ENCODE data around the gene TMCC2.
A peak's percentile ranks its signal among the peaks of the same experiment; 100 is the strongest.

The TMCC2 gene

GRCh38 chr1:205270271-205270670, 42.5 kb downstream of the TMCC2 start:
- no peak overlapping the region for H3K4me3 ChIP-seq (ENCODE audit: low read depth, low read length)
- no peak for DNase-seq (ENCODE audit: low read depth)
- no peak for TF ChIP-seq MYC (IDR thresholded peaks at IDR 0.05; ENCODE audit: low read depth, low read length)
- no peak for TF ChIP-seq MAX (IDR thresholded peaks at IDR 0.05; ENCODE audit: low read depth, low read length)
- TF ChIP-seq POLR2A (IDR thresholded peaks at IDR 0.05; ENCODE audit: extremely low read depth, insufficient read length) = no peak
- no peak for TF ChIP-seq CTCF (IDR thresholded peaks at IDR 0.05; ENCODE audit: low read depth, low read length)

- DNase-seq (ENCODE audit: low read depth) = no peak
- no peak overlapping the region for H3K4me3 ChIP-seq (ENCODE audit: low read depth, low read length)
- TF ChIP-seq POLR2A (IDR thresholded peaks at IDR 0.05; ENCODE audit: extremely low read depth, insufficient read length) (no peak), MAX (IDR thresholded peaks at IDR 0.05; ENCODE audit: low read depth, low read length) (no peak), MYC (IDR thresholded peaks at IDR 0.05; ENCODE audit: low read depth, low read length) (no peak), CTCF (IDR thresholded peaks at IDR 0.05; ENCODE audit: low read depth, low read length) (no peak)
These were observed 43.0 kb downstream of the TMCC2 start for GRCh38 chr1:205270764-205271163.

- DNase-seq (ENCODE audit: low read depth) = no peak
- H3K4me3 ChIP-seq (ENCODE audit: low read depth, low read length) = no peak overlapping the region
- TF ChIP-seq MYC (IDR thresholded peaks at IDR 0.05; ENCODE audit: low read depth, low read length) (no peak), POLR2A (IDR thresholded peaks at IDR 0.05; ENCODE audit: extremely low read depth, insufficient read length) (no peak), CTCF (IDR thresholded peaks at IDR 0.05; ENCODE audit: low read depth, low read length) (no peak)
These were observed 43.5 kb downstream of the TMCC2 start for GRCh38 chr1:205271277-205271676.

GRCh38 chr1:205271745-205272144, 44.0 kb downstream of the TMCC2 start:
- TF ChIP-seq MYC (IDR thresholded peaks at IDR 0.05; ENCODE audit: low read depth, low read length) (no peak), CTCF (IDR thresholded peaks at IDR 0.05; ENCODE audit: low read depth, low read length) (no peak), POLR2A (IDR thresholded peaks at IDR 0.05; ENCODE audit: extremely low read depth, insufficient read length) (no peak), MAX (IDR thresholded peaks at IDR 0.05; ENCODE audit: low read depth, low read length) (no peak)
- no peak overlapping the region for H3K4me3 ChIP-seq (ENCODE audit: low read depth, low read length)
- DNase-seq (ENCODE audit: low read depth) = no peak

- no peak overlapping the region for H3K4me3 ChIP-seq (ENCODE audit: low read depth, low read length)
- DNase-seq (ENCODE audit: low read depth) = no peak
- no peak for TF ChIP-seq MAX (IDR thresholded peaks at IDR 0.05; ENCODE audit: low read depth, low read length)
These were observed 44.8 kb downstream of the TMCC2 start for GRCh38 chr1:205272536-205272935.

- peak; percentile 75 for DNase-seq (ENCODE audit: low read depth)
- H3K4me3 ChIP-seq (ENCODE audit: low read depth, low read length) = no peak overlapping the region
- TF ChIP-seq CTCF (IDR thresholded peaks at IDR 0.05; ENCODE audit: low read depth, low read length) (peak; percentile 93), MYC (IDR thresholded peaks at IDR 0.05; ENCODE audit: low read depth, low read length) (no peak)
These were observed 45.8 kb downstream of the TMCC2 start for GRCh38 chr1:205273551-205273982.
